ENCODE measurements around the gene SCAMP5.

SCAMP5 gene

DNA sequence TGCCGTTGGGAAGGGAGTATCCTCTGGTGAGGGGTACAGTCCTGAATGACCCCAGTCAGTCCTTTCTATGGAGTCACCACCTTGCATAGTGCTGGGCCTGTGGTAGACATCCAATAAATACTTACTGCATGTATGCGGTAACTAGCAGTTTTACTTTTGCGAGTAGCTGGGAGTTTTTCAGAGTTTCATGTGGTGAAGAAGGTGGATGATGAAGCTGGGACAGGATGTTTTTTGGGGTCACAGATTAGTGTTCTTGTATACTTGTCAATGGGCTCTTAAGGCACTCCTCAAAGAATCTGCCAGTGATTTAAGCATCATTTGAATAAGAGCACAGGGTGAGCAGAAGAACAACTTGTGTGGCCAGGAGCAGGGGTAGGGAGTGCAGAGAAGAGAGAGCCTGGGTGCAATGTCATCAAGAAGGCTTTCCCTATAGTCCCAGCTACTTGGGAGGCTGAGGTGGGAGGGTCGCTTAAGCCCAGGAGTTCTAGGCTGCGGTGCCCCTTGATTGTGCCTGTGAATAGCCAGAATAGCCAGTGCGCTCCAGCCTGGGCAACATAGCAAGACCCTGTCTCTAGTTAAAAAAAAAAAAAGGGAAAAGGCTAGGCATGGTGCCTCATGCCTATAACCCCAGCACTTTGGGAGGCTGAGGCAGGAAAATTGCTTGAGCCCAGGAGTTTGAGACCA, 50.1 kb downstream of the SCAMP5 start:
- no peak for DNase-seq (ENCODE audit: low read depth in 2 of 2)

DNA sequence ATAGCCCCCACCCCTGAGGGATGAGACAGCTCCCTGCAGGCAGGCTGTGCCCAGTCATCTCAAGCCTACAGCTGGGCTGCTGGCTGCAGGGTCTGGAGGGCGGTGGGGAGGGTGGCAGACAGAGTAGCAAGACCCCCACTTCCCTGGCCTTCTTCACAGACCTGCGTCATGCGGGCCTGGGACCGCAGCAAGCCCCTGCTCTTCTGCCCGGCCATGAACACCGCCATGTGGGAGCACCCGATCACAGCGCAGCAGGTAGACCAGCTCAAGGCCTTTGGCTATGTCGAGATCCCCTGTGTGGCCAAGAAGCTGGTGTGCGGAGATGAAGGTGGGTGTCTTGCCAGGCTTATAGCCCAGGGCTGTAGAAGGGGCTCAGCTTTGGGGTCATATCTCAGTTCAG, 53.0 kb downstream of the SCAMP5 start:
- DNase-seq (ENCODE audit: low read depth in 2 of 2): no peak

DNA sequence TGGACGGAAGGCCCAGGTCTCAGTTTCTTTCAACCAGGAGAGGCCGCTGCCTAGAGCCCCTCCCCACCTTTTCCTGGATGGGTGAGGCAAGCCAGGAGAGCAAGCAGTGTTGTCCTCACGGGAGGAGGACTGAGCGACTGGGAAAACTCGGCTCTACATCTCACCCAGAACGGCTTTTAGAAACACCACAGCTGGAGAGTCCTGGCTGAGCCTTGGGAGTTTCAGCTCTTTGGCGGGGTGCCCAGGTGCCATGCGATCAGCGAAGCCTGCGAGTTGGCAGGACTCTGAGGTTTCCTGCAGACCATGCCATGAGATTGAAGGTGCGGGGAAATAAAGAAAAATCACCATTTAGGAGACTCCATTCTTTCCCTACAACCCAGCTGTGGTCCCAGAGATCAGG, 54.0 kb downstream of the SCAMP5 start:
- no peak for DNase-seq (ENCODE audit: low read depth in 2 of 2)

DNA sequence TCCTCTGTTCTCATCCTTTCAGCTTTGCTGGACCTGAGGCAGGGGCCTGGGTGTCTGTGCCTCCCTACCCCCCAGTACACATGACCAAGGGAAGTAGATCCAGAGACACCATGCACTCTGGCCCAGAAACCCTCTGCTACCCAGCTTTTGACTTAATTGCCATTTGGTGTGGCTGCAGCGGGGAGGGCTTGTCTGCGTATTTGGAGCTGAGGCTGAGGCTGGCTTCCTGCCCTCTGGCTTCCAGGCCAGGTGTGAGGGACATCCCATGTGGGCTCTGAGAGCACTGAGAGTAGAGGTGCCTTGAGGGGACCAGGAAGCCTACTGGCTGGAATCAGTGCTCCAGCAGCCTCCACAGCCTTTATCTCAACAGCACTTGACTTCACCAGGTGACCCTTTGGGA, 54.9 kb downstream of the SCAMP5 start:
- DNase-seq (ENCODE audit: low read depth in 2 of 2): no peak

DNA sequence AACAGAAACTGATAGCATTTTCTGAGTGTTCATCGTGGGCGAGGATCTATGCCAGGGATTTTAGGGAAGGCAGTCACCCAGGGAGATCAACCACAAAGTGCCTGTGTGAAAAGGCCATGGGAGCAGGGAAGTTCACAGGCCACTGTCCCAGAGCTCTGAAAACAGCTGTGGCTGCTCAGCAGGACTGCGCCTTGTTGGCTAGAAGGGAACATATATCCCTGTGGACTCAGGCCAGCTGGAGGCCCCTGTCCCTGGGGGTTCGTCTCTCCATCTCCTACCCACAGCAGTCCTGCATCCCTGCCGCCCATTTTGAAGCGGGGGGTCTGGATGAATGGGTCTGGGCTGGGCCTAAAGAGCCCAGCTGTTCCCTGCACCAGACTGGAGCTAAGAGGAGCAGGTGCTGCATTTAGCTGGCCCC, 55.8 kb downstream of the SCAMP5 start:
- no peak for DNase-seq (ENCODE audit: low read depth in 2 of 2)

DNA sequence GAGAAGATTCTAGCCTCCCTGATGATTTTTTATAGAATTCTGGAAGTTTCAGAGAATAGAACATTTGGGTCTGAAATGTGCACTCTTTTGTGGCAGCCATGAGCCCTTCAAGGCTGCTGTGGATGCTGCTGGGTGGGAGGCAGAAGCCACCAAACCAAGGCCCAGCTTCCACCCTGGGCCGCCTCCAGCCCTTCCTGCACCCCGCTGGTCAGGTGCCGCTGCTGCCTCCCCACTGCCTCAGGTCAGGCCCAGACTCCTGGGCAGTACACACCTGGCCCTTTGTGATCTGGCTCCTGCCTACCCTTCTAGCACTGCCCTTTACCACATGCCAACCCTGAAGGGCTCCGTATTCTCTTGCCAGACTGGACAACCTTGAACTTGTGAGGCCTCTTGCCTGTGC, 56.3 kb downstream of the SCAMP5 start:
- no peak for DNase-seq (ENCODE audit: low read depth in 2 of 2)

DNA sequence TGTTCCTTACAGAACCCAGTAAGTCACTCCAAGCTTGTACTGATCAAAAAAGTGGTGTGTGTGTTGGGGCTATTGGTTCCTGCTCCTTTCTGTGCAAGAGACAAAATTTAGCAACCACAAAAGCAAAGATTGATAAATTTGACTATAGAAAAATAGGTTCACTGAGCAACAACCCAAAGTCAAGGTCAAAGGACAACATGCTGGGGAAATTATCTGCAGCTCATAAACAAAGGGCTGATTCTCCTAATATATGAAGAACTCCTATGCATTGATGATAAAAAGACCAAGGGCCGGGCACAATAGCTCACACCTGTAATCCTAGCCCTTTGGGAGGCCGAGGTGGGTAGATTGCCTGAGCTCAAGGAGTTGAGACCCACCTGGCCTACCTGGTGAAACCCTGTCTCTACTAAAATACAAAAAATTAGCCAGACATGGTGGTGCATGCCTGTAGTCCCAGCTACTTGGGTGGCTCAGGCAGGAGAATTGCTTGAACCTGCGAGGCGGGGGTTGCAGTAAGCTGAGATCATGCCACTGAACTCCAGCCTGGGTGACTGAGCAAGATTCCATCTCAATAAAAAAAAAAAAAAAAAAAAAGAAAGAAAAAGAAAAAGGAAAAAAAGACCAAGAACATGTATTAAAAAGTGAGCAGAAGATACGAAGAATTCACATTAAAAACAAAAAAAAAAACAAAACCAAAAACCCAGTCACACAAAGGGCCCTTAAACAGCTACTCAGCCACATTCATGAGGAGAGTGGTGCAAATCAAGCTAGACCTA, 57.8 kb downstream of the SCAMP5 start:
- DNase-seq (ENCODE audit: low read depth in 2 of 2): no peak

DNA sequence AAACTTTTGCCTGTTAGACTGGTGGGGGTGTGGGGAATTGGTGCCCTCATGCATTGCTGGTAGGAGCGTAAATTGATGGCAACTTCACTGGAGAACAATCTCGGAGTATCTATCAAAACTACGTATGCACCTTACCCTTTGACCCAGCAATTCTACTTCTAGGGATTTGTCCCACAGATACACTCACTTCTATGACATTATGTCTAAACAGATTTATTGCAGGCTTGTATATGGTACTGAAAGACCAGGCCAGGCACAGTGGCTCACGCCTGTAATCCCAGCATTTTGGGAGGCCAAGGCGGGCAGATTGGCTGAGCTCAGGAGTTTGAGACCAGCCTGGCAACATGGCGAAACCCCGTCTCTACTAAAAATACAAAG, 58.4 kb downstream of the SCAMP5 start:
- DNase-seq (ENCODE audit: low read depth in 2 of 2): no peak

DNA sequence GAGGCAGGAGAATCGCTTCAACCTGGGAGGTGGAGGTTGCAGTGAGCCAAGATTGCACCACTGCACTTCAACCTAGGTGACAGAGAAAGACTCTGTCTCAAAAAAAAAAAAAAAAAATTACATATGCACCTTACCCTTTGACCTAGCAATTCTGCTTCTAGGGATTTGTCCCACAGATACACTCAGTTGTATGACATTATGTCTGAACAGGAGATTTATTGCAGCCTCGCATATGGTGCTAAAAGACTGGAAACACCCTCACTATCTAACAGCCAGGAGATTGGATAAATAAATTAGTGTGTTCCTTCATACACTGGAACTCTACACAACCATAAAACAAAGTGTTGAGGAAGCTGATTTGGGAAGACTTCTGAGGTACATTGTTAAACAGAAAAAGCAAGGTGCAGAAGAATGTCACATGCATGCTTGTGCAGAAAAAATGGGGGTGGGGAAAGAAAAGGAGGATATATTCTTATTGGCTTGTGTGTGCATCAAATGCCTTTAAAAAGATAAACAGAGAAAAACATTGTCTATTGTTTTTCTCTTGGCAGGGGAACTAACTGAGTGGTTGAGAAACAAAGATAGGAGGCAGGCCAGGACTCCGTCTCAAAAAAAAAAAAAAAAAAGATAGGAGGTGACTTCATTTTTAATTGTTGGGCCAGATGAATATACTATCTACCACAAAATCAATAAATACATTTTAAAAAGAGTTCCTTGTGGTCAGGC, 59.0 kb downstream of the SCAMP5 start:
- DNase-seq (ENCODE audit: low read depth in 2 of 2): no peak

DNA sequence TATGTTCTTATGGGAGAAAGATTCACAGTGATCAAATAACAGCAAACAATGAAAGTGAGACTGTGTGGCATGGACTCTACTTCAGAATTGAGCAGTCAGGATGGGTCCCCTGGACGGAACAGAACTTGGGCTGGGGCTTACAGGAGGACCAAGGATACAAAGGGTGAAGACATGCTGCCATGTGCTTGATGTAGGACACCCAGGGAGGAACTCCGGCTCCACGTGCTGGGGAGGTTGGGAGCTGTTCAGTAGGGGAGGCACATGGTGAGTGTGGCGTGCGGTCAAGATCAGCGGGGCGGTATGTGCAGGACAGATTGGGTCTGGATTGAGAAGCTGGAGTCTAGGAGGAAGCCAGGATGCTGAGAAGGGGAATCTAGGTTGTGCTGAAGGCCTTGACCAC, 60.7 kb downstream of the SCAMP5 start:
- no peak for DNase-seq (ENCODE audit: low read depth in 2 of 2)

DNA sequence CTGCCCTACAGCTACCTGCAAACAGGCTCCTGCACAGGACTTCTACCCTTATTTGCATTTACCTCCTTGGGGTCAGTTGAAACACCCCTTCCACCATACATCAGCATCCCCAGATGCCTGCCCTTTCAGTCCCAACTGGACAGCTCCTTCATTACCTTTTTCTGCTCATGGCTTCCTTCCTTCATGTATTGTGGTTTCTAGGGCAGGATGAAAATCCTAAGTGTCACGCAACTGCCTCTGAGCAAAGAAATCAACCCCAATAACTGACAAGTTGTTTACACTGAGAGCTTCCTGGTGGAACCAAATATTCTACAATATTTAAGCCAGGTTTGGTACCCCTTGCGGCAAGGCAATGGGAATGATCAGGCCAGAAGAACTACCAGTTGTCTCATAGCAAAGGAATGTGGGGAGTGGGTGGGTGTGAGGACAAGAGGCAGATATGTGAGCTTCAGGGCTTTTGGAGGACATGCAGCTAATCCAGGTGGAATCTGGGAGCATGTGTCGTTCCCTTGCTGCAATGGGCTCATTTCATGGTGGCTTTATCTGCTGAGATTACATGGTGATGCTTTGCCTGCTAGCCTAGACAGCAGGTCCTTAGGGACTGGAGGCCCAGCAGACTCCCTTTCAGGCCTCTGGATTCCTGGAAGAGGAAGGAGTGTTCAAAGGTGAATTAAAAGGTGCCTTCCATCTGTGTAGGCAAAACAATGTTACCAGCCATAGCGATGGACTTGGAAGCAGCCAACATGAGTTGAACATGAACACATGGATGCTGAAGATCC, 63.0 kb downstream of the SCAMP5 start:
- DNase-seq (ENCODE audit: low read depth in 2 of 2): no peak

DNA sequence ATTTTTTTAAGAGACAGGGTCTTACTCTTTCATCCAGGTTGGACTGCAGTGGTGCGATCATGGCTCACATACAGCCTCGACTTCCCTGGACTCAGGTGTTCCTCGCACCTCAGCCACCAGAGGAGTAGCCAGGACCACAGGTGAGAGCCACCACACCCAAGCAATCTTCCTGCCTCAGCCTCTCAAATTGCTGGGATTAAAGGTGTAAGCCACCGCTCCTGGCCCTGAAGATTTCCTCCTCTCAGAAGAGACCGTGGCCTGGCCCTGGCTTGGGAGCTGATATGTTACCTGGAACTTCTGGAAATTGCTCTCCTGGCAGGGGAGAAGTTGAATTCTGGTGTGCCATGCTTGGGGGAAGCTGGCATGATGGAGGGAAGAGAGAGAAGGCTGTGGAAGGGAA, 64.2 kb downstream of the SCAMP5 start:
- no peak for DNase-seq (ENCODE audit: low read depth in 2 of 2)

DNA sequence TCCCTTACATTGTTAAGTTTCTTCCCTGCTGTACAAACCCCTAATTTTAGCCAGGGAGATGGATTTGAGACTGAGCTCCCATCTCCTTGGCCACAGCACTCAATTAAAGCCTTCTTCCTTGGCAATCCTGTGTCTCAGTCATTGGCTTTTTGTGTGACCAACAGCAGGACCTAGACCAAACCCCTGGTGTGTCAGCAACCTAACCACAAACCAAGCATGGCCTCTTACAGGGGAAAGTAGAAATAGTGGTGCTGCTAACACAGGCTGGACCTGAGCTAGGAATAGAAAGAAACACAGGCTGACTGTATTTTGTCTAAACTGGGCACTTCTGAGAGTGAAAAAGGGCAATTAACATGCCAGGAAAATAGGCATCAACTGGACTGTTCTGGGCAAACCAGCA, 65.9 kb downstream of the SCAMP5 start:
- no peak for DNase-seq (ENCODE audit: low read depth in 2 of 2)

DNA sequence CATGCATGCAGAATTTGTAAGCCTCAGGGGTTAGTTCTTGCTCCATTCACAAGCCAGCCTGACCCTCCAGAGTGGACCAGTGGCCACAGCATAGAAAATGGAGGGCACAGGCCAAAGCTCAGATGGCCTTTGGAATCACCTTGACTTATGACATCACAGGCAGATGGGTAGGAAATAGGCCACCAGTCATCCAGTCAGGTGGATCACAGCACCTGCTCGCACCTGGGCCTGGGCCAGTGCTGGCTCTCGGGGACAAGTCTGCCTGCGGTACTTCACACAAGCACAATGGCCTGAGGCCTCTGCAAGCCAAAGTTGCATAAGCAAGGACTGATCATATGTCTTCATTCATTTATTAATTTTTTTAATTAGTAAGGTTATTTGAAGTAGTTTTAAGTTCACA, 67.3 kb downstream of the SCAMP5 start:
- no peak for DNase-seq (ENCODE audit: low read depth in 2 of 2)

DNA sequence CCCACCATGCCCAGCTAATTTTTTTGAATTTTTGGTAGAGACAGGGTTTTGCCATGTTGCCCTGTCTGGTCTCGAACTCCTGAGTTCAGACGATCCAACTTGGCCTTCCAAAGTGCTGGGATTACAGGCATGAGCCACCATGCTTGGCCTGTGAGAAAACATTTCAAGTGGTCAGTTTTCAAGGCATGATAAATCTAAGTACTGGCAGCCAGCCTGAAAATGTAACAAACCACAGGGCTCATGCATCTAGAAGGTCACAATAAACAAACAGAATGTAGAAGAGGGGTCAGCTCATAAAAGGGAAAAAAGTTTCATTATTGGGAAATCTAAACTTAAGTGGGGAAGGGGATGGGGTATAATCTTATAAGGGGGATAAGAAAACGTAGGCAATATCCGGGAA, 68.0 kb downstream of the SCAMP5 start:
- DNase-seq (ENCODE audit: low read depth in 2 of 2): no peak

DNA sequence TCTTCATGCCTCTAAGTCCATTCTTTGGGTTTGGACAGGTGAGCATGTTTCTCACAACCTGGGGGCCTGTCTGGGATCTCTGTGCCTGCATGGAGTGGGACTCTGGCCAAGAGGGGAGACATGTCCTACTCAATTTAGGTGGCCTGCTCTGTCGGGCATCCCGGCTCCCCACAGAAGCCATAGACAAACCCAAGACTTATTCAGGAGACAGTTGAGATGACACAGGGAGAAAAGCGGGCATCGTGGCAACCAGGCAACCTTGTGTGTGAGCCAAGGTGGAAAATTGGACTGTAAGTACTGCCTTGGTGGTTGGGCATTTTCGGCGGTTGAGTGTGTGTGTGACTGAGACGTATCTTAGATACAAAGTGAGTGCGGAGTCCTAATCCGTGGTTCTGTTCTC, 68.5 kb downstream of the SCAMP5 start:
- no peak for DNase-seq (ENCODE audit: low read depth in 2 of 2)

DNA sequence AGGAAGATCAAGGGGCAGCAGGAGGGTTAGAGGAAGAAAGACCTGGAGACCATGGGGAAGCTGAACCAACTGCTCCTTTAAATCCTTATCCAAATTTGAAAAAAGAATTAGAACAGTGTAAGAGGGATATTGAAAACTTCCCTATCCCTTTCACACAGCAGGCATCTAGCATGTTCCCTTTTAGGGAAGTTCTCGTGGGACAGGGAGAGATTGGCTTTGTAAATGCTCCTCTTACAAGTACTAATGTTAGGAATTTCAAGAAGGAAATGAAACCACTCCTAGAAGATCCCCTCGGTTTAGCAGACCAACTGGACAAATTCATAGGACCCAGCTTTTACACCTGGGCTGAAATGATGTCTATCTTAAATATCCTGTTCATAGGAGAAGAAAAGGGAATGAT, 69.5 kb downstream of the SCAMP5 start:
- no peak for DNase-seq (ENCODE audit: low read depth in 2 of 2)

DNA sequence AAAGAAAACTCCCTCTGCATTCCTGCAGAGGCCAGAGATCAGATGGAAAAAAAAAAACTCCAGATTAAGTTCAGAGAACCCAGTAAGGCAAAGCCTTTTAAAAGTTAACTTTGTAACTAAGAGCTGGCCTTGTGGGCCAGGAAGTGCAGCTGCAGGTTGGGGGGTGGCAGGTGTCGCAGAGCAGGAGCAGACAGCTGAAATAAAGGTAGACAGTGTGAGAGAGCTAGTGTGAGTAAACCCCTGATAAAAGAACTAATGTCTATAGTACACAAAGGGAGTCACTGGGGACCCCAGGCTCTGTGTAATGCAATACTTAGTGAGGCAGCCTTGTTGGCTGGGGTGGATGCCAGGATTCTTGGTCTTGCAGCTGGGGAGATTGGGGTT, 70.1 kb downstream of the SCAMP5 start:
- no peak for DNase-seq (ENCODE audit: low read depth in 2 of 2)

DNA sequence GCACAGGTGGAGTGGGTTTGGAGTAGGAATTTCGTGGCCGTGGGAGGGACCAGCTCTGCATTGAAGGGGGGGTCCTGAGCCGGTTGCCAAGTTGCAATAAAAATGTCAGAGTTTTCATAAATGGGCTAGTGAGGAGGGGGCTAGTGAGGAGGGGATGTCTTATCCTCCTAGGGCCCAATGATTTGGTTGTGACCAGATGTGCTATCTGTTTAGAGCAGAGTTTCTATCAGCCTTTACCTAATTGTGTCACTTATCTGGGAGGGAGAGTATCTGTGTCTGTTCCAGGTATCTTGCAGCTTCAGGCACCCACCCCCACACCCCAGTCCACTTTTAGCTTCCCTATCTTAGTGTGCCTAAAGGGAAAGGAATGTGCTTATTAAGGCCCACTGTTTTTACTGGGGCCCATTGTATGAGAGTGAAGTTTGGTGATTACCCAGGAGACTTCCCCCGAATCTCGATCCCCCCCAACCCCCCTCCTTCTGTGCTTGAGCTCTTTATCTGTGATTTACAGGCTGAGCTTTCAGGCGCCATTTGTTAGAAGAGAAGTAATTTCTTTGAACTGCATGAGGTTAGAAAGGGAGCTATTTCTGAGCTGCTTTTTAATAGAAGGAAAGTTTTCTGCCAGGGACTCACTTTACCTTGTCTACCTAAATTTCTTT, 70.6 kb downstream of the SCAMP5 start:
- no peak for DNase-seq (ENCODE audit: low read depth in 2 of 2)

DNA sequence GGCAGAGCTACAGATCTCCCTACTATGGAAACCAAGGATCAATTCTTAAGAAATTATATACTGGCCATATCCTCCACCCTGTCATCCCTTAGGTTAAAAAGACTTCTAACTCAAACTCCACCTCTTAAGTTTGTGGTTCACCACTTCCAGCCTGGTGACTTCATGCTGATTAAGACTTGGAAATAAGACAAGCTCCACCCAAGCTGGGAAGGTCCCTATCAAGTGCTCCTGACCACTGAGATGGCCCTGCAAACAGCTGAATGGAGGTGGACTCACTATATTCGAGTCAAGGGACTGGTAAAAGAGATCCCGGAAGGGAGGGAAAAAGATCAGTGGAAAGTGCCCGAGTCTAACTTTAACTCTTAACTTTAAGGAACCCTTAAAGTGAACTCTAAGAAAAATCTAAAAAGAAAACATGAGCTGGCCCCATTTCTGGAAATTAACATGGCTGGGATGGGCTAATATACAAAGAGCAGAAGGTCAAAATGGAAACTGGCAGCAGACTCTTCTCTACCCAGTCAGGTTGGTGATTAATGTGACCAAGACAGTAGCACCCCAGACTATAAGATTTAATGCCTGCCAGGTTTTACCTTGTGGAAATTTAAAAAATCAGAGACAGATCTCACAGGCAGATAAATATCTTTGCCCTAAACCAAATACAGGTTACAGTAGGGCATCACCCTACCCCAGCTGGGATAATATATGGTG, 71.9 kb downstream of the SCAMP5 start:
- DNase-seq (ENCODE audit: low read depth in 2 of 2): no peak

DNA sequence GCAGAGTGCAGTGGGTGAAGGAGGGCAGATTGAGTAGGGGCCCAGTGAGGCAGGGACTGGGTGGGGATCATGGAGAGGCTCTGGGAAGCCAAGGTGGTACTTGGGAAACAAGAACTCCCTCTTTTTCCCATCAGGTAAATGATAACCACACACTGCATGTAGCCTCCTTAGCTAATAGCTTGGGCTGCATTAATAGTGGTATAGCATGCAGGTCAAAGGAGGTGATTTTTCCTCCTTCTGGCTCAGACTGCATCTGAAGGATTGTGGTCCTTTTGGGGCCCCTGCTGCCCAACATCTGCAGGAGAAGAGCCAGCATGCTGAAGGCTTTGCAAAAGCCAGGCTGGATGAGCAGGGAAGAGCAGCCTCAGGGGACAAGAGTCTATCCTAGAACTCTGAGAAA, 73.4 kb downstream of the SCAMP5 start:
- no peak for DNase-seq (ENCODE audit: low read depth in 2 of 2)
